ENCODE measurements around the gene PCDHA7. TPM values are rescaled to one million over a fixed set of nuclear protein-coding genes. Genes with fewer than 3 reads are reported as not detected.
"Not testable (repeated sequence)": the region's sequence is repeated elsewhere in the genome, so short reads cannot be mapped to it uniquely, and the experiment has no call there.

The PCDHA7 gene
- total RNA-seq, 2 donors from 2014 or later = 0.10 to 0.11 TPM

DNA sequence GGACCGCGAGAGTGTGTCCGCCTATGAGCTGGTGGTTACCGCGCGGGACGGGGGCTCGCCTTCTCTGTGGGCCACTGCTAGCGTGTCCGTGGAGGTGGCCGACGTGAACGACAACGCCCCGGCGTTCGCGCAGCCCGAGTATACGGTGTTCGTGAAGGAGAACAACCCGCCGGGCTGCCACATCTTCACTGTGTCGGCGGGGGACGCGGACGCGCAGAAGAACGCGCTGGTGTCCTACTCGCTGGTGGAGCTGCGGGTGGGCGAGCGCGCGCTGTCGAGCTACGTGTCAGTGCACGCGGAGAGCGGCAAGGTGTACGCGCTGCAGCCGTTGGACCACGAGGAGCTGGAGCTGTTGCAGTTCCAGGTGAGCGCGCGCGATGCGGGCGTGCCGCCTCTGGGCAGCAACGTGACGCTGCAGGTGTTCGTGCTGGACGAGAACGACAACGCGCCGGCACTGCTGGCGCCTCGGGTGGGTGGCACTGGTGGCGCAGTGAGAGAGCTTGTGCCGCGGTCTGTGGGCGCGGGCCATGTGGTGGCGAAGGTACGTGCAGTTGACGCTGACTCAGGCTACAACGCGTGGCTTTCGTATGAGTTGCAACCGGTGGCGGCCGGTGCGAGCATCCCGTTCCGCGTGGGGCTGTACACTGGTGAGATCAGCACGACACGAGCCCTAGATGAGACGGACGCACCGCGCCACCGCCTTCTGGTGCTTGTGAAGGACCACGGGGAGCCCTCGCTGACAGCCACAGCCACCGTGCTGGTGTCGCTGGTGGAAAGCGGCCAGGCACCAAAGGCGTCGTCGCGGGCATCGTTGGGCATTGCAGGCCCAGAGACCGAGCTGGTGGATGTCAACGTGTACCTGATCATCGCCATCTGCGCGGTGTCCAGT is 1.8 kb downstream of the PCDHA7 start:
- H3K9me3 ChIP-seq = no peaks in the 10 kb centered on the region
- H3K4me3 ChIP-seq = no peak overlapping the region
- TF ChIP-seq, protein P1, sequence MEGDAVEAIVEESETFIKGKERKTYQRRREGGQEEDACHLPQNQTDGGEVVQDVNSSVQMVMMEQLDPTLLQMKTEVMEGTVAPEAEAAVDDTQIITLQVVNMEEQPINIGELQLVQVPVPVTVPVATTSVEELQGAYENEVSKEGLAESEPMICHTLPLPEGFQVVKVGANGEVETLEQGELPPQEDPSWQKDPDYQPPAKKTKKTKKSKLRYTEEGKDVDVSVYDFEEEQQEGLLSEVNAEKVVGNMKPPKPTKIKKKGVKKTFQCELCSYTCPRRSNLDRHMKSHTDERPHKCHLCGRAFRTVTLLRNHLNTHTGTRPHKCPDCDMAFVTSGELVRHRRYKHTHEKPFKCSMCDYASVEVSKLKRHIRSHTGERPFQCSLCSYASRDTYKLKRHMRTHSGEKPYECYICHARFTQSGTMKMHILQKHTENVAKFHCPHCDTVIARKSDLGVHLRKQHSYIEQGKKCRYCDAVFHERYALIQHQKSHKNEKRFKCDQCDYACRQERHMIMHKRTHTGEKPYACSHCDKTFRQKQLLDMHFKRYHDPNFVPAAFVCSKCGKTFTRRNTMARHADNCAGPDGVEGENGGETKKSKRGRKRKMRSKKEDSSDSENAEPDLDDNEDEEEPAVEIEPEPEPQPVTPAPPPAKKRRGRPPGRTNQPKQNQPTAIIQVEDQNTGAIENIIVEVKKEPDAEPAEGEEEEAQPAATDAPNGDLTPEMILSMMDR (IDR thresholded peaks at IDR 0.05) = no peak
- H3K27ac ChIP-seq = no peak overlapping the region
- DNase-seq = no peak
- no peaks in the 10 kb centered on the region for H3K27me3 ChIP-seq
- H3K9ac ChIP-seq (ENCODE audit: low read depth in 2 of 2, low read length in 2 of 2) = no peak overlapping the region
- H3K4me1 ChIP-seq = no peaks in the 10 kb centered on the region
- H3K36me3 ChIP-seq = no peaks in the 10 kb centered on the region
- intact Hi-C loops (cut with DNase I) = no loop called here

GRCh38 chr5:140840978-140841962 is 7.2 kb downstream of the PCDHA7 start, which contains the start of gene PCDHA8:
PCDHA8 (plus strand) TSS chr5:140841187; CDS start chr5:140841322, 135 bp downstream.
- H3K4me1 ChIP-seq = no peaks in the 10 kb centered on the region
- no peaks in the 10 kb centered on the region for H3K9me3 ChIP-seq
- no peaks in the 10 kb centered on the region for H3K36me3 ChIP-seq
- H3K9ac ChIP-seq (ENCODE audit: low read depth in 2 of 2, low read length in 2 of 2) = no peak within 1 kb of the TSS
- DNase-seq = no peak
- H3K4me3 ChIP-seq = no peak within 1 kb of the TSS
- no peak within 1 kb of the TSS for H3K27ac ChIP-seq
- H3K27me3 ChIP-seq = no peaks in the 10 kb centered on the region
- intact Hi-C loops (cut with DNase I) = no loop called here
- TF ChIP-seq, protein P1 (IDR thresholded peaks at IDR 0.05) = no peak

GRCh38 chr5:140842798-140843733 is 9.0 kb downstream of the PCDHA7 start:
- no peaks in the 10 kb centered on the region for H3K27me3 ChIP-seq
- H3K4me3 ChIP-seq = no peak overlapping the region
- TF ChIP-seq, protein P1 (IDR thresholded peaks at IDR 0.05) = no peak
- no peaks in the 10 kb centered on the region for H3K36me3 ChIP-seq
- intact Hi-C loops (cut with DNase I) = no loop called here
- no peak overlapping the region for H3K9ac ChIP-seq (ENCODE audit: low read depth in 2 of 2, low read length in 2 of 2)
- no peak for DNase-seq
- no peaks in the 10 kb centered on the region for H3K9me3 ChIP-seq
- no peak overlapping the region for H3K27ac ChIP-seq
- H3K4me1 ChIP-seq = no peaks in the 10 kb centered on the region

GRCh38 chr5:140848139-140849102 is 14.4 kb downstream of the PCDHA7 start, which contains the start of gene PCDHA9:
PCDHA9 (plus strand) TSS chr5:140848382; CDS start chr5:140848496, 114 bp downstream.
- H3K36me3 ChIP-seq; H3K27ac ChIP-seq; H3K4me3 ChIP-seq; DNase-seq; H3K9me3 ChIP-seq; H3K9ac ChIP-seq (ENCODE audit: low read depth in 2 of 2, low read length in 2 of 2); intact Hi-C loops (cut with DNase I); H3K4me1 ChIP-seq; H3K27me3 ChIP-seq: not testable (repeated sequence)

- H3K27me3 ChIP-seq; H3K36me3 ChIP-seq; DNase-seq; H3K27ac ChIP-seq; intact Hi-C loops (cut with DNase I); H3K9ac ChIP-seq (ENCODE audit: low read depth in 2 of 2, low read length in 2 of 2); H3K9me3 ChIP-seq; H3K4me3 ChIP-seq; H3K4me1 ChIP-seq: not testable (repeated sequence)
Measured at GRCh38 chr5:140849831-140850634, 16.0 kb downstream of the PCDHA7 start.

Data from colonic mucosa (tissue), 4 donors.